ENCODE data around the gene FXYD2.

FXYD2 gene

GRCh38 chr11:117795638-117796455 is 28.7 kb downstream of the FXYD2 start:
- no peak for DNase-seq

GRCh38 chr11:117794772-117795629 is 29.5 kb downstream of the FXYD2 start:
- no peak for DNase-seq

DNA sequence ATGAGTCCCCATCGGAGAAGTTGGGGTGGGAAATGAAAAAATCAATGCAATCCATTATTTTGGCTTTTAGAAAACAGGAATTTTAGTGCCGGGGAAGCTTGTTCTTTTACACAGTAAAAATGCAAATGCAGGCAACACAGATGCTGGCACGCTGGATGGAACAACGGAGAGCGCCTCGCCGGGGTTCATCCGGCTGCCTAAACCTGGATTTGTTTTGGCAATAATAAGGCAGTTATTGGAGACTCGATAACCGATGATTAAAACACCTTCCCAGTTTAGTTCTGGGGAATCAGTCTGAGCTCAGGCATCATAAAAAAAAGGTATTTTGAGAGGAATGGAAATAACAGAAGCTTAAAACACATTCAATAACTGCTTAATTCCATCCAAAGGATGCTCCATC is 30.4 kb downstream of the FXYD2 start:
- no peak for DNase-seq

DNA sequence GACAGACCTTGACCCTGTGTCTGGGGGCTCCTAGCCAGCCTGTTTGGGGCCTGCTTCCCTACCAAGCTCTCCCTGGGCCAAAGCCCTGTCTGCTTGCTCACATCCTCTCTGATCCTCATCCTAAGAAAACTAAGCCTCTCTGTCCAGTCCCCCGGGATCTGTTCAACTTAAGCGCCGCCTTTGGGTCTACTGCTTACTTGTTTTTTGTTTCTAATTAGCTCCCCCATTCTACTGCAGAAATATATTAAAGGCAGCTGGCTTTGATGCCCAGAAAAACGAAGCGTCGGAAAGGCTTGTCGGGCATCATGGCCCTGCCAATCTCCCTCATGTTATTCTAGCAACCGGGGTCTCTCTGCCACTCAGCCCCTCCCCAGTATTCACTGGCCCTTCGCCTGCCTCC is 31.0 kb downstream of the FXYD2 start:
- no peak for DNase-seq

DNA sequence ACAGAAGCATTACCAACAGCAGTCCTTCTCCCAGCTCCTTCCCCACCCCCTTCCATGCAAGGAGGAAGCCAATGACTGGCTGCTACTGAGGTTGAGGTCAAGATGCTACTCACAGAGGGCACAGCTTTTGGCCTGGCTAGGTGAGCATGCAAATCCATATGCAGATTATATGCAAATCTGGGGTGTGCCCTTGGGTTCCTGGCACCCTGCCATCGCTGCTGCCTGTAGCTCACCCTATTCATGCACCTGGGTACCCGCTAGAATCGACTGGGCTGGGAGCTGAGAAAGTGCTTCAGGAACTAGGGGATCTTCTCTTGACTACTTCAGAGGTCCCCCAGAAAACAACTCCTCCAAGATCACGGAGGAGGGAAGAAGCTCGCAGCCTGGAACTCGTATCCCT is 31.6 kb downstream of the FXYD2 start:
- DNase-seq = no peak

GRCh38 chr11:117792241-117792640 is 32.3 kb downstream of the FXYD2 start:
- DNase-seq = no peak

DNA sequence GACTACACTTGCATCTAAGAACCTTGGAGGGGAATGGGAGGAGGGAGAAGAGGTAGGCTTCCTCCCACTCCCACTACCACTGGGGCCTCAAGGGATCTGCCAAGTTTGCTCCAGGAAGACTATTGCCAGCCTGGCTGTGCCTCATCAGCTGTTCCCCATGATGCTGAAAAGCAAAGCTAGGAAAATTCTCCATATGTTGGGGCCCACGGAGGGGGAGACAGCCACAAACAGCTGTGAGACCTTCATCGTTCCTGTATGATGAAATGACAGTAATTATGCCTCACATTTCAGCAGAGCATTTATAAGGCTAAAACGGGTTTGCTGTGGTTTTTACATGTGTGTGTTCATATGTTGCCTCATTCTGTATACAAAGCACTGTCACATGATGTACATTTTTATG is 34.3 kb downstream of the FXYD2 start:
- no peak for DNase-seq

DNA sequence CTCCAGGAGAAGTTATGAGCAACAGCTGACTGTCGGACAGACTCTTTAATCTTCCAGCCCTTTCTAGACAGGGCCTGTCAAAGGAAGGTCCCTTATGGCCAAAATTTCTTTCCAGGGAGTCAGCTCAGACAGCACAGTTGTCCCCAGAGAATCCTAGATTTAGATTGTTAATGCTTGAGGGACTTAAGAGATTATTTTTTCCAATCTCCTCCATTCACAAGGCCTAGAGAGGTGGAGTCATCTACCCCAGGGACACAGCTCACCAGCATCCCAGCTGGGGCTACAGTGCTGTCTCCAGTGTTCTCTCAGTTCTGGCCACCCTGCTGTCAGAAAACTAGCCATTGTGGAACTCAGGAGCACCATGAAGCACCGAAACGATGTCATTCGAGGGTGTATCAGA is 35.3 kb downstream of the FXYD2 start:
- no peak for DNase-seq

GRCh38 chr11:117786135-117786870 is 38.2 kb downstream of the FXYD2 start:
- no peak for DNase-seq

DNA sequence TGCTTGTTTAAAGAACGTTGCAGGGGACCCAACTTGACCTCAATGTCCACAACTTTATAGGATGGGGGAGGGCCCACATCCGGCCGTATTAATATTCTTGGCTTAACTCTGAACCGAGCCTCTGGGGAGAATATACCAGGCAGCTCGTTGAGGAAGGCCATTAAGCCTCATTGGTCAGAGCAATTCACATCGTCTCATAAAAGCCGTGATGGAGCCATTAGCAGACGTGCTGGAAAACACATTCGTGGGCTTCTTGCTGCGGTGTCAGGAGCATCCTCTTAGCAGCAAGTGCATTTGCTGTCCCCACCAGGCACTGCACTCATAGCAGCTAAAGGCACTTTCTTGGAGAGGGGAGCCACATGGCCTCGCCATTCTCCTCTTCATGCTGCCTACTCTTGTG is 42.4 kb downstream of the FXYD2 start:
- DNase-seq = no peak

GRCh38 chr11:117781627-117782026 is 42.9 kb downstream of the FXYD2 start:
- no peak for DNase-seq

DNA sequence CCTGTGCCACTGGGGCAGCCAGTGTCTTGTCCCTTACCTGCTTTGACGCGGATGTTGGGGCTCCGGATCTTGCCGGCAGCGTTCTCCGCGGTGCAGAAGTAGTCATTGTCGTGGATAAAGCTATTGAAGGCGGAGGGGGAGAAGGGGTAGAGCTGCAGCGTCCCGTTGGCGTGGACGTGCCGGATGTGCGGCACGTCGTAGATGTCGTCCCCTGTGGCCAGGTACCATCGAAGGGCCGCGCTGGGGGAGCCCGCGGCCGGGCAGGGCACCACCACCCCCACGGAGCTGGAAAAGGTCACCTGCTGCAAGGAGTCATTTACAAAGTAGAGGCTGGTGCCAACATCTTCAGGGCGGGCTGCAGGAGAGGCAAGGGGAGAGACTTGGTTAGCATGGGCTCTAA is 44.1 kb downstream of the FXYD2 start:
- no peak for DNase-seq

- no peak for DNase-seq
Measured at GRCh38 chr11:117774553-117774952, 50.0 kb downstream of the FXYD2 start.

DNA sequence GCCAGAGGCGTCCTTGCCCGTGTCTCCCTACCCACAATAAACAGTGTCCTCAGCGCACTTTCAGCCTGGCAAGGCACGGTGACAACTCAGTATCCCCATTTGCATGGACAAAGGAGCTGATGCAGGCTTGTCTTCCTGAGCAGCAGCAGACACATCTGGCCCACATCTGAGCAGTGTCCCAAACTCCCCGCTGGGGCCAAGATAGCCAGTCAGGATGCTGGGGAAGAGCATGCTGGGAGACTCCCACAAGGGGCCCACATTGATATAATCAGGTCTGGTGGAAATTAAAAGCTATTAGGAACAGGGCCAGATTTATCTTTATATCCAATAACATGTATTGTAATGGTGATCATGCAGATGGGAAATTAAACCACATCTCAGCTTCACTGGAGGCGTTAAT is 52.2 kb downstream of the FXYD2 start:
- DNase-seq = no peak

DNA sequence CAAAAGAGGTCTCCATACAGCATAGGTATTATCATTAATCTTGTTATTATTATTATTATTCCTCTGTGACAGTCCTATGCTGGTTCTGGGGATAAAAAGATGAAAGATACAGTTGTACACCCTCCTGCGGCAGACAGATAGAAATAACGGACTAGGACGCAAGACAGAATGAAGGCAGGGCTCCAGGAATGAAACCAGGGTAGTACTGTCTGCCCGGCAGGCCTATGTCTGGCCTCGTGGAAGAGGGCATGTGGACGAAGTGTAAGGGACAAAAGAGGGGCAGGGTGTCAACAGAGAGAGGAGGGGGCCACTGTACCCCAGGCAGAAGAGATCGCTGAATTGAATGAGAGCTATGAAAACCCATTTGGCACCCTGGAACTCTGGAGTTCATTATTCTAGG is 52.7 kb downstream of the FXYD2 start:
- DNase-seq = no peak

DNA sequence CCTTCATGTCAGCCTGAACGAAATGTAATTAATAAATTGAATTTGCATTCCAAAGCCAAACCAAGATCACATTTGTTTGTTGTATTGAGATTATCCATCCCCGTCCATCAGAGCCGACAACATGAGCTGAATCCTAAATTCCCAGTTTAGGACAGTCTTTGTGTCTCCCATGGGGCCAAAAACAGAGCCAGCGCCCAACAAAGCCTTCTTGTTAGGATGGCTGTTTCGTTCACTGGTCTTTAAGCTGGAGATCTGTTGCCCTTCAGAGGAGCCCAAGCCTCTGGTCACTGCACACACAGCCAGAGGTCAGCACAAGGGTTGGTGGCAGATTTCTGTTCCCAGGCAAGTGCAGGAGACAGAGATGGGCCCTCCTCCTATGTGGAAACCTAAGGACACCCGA is 53.3 kb downstream of the FXYD2 start:
- no peak for DNase-seq

GRCh38 chr11:117770061-117770460 is 54.5 kb downstream of the FXYD2 start:
- no peak for DNase-seq

Data from T-helper 1 cell (primary cell).